NB4 (cell line): Measurements from ENCODE around the gene DDC.
A peak's percentile ranks its signal among the peaks of the same experiment; 100 is the strongest.

Experiments used
- DNase-seq: peaks from one replicate; pipeline ENCODE4 v3.0.0; 2010; ENCODE audit warnings: low read depth
- H3K4me3 ChIP-seq: one replicate; pipeline ENCODE4 v1.5.1; 2011; ENCODE audit warnings: mild to moderate bottlenecking, low read depth, low read length, moderate library complexity
- MYC ChIP-seq: IDR thresholded peaks from 2 replicates; pipeline ENCODE4 v1.6.1; 2011; ENCODE audit warnings: low read depth, low read length
- POLR2A ChIP-seq: IDR thresholded peaks from 2 replicates; pipeline ENCODE4 v1.6.1; 2011; ENCODE audit warnings: mild to moderate bottlenecking; ENCODE audit not compliant: insufficient read length; ENCODE audit errors: extremely low read depth
- TF ChIP-seq, protein P1 (sequence below): IDR thresholded peaks from one replicate; pipeline ENCODE4 v1.5.1; 2012; ENCODE audit warnings: low read depth, low read length
- TF ChIP-seq, protein P2 (sequence below): IDR thresholded peaks from 2 replicates; pipeline ENCODE4 v1.6.1; 2011; ENCODE audit warnings: low read depth, low read length

The DDC gene, protein sequence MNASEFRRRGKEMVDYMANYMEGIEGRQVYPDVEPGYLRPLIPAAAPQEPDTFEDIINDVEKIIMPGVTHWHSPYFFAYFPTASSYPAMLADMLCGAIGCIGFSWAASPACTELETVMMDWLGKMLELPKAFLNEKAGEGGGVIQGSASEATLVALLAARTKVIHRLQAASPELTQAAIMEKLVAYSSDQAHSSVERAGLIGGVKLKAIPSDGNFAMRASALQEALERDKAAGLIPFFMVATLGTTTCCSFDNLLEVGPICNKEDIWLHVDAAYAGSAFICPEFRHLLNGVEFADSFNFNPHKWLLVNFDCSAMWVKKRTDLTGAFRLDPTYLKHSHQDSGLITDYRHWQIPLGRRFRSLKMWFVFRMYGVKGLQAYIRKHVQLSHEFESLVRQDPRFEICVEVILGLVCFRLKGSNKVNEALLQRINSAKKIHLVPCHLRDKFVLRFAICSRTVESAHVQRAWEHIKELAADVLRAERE

DNA sequence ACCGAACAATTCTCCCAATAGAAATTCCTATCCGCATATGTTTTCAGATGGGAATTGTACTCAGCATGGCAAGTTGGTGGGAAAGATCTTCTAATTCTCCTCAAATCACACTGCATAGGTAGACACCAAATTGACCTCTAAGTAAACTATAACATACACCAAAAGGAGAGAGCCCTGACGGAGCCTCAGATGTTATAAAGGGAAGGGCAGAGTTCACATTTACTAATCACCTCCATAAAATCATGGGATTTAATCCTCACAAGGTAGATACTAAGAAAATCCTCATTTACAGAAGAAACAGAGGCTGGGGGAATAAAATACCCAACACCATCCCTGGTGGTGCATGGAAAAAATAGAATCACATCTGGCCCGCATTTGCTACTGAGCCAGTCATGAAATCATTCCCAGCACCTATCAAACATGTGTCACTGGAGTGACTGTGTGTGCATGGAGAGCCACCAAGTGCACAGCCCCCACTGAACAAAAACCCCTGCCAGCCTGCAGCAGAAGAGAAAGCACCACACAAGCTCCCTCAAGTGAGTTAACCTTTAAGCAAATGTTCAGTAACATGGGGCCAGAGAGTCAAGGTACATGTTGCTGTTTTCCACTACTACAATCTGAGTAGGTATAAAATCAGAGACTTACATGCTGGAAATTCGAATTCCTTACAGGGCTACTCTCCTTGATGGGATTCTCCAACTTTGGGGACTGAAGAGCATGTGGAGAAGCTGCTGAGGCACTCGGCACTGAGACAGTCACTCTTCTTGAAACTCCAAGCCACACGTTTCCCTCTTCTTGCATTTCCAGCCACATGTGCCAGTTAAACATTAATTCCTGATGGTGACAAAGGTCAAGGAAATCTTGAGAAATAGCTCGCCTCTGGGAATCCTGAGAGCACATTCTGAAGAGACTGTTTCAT is at the start of gene DDC:
Gene DDC, minus strand, starts transcription at position 766 of the 919 bp plus-strand sequence. CDS start 21,320 bp downstream, outside the sequence.
- H3K4me3 ChIP-seq: no peak within 1 kb of the TSS
- no peak for TF ChIP-seq MYC
- TF ChIP-seq, protein P1, sequence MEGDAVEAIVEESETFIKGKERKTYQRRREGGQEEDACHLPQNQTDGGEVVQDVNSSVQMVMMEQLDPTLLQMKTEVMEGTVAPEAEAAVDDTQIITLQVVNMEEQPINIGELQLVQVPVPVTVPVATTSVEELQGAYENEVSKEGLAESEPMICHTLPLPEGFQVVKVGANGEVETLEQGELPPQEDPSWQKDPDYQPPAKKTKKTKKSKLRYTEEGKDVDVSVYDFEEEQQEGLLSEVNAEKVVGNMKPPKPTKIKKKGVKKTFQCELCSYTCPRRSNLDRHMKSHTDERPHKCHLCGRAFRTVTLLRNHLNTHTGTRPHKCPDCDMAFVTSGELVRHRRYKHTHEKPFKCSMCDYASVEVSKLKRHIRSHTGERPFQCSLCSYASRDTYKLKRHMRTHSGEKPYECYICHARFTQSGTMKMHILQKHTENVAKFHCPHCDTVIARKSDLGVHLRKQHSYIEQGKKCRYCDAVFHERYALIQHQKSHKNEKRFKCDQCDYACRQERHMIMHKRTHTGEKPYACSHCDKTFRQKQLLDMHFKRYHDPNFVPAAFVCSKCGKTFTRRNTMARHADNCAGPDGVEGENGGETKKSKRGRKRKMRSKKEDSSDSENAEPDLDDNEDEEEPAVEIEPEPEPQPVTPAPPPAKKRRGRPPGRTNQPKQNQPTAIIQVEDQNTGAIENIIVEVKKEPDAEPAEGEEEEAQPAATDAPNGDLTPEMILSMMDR: no peak
- no peak for TF ChIP-seq POLR2A
- TF ChIP-seq, protein P2, sequence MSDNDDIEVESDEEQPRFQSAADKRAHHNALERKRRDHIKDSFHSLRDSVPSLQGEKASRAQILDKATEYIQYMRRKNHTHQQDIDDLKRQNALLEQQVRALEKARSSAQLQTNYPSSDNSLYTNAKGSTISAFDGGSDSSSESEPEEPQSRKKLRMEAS: no peak
- no peak for DNase-seq

DNA sequence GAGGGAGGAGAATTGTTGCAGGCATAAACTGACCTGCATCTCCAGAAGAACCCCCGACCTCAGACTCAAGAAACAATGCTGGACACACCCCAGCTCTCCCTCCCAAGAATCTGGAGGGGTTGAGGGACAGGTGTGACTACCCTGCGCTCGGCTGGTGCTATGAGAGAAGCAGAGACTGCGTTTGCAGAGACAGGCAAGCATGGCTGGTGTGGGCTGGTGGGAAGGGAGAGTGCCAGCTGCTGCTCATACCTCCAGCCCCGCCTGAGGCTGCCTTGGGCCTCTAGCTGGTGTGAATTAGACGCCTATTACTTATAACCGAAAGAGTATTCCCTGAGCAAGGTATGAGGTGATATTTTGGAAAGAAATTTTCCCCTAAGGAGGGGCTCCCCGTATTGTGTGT is 48.3 kb upstream of the DDC start:
- H3K4me3 ChIP-seq: no peak overlapping the region
- TF ChIP-seq, protein P2: no peak
- TF ChIP-seq, protein P1: no peak
- TF ChIP-seq POLR2A: no peak
- no peak for TF ChIP-seq MYC
- DNase-seq: no peak

DNA sequence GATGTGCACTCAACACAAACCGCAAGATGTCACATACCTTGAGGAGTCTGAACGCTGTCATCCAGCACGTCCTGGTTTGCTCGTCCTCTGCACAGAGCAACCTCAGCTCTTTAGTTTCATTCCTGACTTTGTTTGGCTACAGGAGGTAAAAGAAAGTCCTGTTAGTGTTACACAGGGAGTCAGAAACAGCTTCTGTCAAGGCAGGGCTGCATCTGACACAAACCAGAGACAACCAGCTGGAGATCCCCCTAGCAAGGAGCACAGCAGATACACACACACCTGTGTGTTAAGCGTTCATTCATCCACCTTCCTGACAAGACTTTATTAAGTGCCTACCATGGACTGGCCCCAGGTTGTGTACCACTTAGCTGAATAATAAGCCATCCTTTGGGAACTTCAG is 47.5 kb upstream of the DDC start:
- no peak overlapping the region for H3K4me3 ChIP-seq
- no peak for DNase-seq
- TF ChIP-seq, protein P1: no peak
- no peak for TF ChIP-seq MYC
- no peak for TF ChIP-seq POLR2A
- TF ChIP-seq, protein P2: no peak

DNA sequence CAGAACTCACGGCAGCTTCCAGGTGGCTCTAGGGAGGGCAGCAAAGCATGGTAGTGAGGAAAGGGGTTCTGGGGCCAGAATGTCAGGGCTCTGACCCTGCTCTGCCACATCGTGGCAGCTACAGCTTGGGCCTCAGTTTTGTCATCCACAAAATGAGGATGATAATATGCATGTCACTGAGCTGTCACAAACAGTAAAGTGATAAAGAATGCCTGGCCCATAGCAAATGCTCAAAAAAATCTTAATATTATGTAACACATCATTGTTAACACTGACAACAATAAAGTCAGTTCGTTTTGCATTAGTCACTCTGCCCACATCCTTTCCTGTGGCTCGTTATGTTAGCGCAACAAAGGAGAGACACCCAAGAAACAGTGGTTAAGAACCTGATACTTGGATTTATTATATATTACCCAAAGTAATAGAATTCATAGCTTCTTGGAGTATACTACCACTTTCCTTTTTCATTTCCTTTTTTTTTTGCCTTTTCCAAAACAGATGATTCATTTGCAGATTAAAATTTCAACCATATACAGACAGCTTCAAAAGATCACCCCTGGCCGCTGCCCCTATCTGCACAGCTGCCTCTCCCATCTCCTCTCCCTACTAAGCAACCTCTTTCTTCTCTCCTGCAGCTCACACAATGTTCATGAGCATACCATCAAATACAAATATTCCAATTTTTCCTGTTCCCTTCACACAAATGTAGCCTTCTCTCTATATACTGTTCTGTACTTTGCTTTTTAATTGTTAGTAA is 45.5 kb upstream of the DDC start:
- TF ChIP-seq POLR2A (no peak), MYC (0 out of 2 replicates have a peak, but pooled peaks have one; percentile 42)
- peak; percentile 95 for DNase-seq
- no peak overlapping the region for H3K4me3 ChIP-seq

DNA sequence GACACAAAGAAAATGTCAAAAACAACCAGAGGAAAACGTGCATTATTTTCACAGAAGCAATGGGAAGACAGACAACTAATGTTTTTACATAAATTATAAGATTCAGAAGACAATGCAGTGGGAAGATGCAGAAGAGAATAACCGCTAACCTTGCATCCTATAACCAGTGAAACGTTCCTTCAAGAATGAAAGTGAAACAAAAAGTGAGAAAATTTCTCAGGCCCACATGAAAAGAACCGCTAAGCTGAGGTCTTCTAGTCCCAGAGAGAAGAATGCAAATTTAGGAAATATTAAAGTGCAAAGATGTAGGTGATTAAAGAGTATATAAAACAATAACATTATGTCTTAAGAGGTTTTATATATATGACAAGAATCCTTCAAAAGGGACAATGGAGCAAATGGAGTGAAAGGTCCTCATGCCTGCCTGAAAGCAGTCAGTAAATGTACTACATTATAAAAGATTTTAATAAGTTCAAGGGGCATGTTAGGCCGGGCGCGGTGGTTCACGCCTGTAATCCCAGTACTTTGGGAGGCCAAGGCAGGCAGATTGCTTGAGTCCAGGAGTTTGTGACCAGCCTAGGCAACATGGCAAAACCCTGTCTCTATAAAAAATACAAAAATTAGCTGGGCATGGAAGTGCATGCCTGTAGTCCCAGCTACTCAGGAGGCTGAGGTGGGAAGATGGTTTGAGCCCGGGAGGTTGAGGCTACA is 43.1 kb upstream of the DDC start:
- TF ChIP-seq, protein P1: no peak
- TF ChIP-seq MYC: no peak
- TF ChIP-seq, protein P2: no peak
- no peak for TF ChIP-seq POLR2A
- H3K4me3 ChIP-seq: no peak overlapping the region
- DNase-seq: no peak
